Lower lobe of right lung (tissue), 2 donors: ENCODE data around the gene RAP1A. TPM values are rescaled to one million over a fixed set of nuclear protein-coding genes. Genes with fewer than 3 reads are reported as not detected.

ENCODE experiments used
- ATAC-seq, 2 donors: fragments of 200-7000 bp; cut with Tn5 transposase; one replicate each; pipeline ENCODE4 v1.9.1; 2020 to 2022; ENCODE audit warnings: mild to moderate bottlenecking in 2 of 2, moderate library complexity in 2 of 2
- DNase-seq: peaks from one replicate; pipeline ENCODE4 v3.0.0-alpha.2; 2020
- H3K27ac ChIP-seq: fragments of 200-600 bp; one replicate; pipeline ENCODE4 v1.8.0; 2022
- H3K27me3 ChIP-seq: fragments of 200-600 bp; one replicate; pipeline ENCODE4 v1.8.0; 2022; ENCODE audit warnings: low read depth
- H3K36me3 ChIP-seq: fragments of 200-600 bp; one replicate; pipeline ENCODE4 v1.8.0; 2022; ENCODE audit warnings: mild to moderate bottlenecking
- H3K4me1 ChIP-seq: fragments of 200-600 bp; one replicate; pipeline ENCODE4 v1.8.0; 2022
- H3K4me3 ChIP-seq: fragments of 200-600 bp; one replicate; pipeline ENCODE4 v1.8.0; 2022; ENCODE audit warnings: mild to moderate bottlenecking
- H3K9me3 ChIP-seq: fragments of 200-600 bp; one replicate; pipeline ENCODE4 v1.8.0; 2022
- intact Hi-C: fragments of 100-400 bp; cut with DNase I; formaldehyde crosslinking; loops from one replicate; pipeline ENCODE4 v1.11.0; 2022
- total RNA-seq: library from RNA; stranded (reverse); fragmentation: NEBNext Ultra II Directional; extraction: Animal tissue kit (Norgen Biotek cat#: 25700); gene quantifications from one replicate; pipeline ENCODE4 v1.2.1, GENCODE V29; 2021
- TF ChIP-seq, protein P1 (sequence below): fragments of 200-600 bp; IDR thresholded peaks from one replicate; pipeline ENCODE4 v1.8.0; 2022; ENCODE audit warnings: antibody characterized with exemption, mild to moderate bottlenecking
- donor health status: DM: no; HTN: yes; CAD: no; lungs with severe emphysema.

Gene RAP1A
- total RNA-seq, 1 donor from 2014 or later = 134 TPM

DNA sequence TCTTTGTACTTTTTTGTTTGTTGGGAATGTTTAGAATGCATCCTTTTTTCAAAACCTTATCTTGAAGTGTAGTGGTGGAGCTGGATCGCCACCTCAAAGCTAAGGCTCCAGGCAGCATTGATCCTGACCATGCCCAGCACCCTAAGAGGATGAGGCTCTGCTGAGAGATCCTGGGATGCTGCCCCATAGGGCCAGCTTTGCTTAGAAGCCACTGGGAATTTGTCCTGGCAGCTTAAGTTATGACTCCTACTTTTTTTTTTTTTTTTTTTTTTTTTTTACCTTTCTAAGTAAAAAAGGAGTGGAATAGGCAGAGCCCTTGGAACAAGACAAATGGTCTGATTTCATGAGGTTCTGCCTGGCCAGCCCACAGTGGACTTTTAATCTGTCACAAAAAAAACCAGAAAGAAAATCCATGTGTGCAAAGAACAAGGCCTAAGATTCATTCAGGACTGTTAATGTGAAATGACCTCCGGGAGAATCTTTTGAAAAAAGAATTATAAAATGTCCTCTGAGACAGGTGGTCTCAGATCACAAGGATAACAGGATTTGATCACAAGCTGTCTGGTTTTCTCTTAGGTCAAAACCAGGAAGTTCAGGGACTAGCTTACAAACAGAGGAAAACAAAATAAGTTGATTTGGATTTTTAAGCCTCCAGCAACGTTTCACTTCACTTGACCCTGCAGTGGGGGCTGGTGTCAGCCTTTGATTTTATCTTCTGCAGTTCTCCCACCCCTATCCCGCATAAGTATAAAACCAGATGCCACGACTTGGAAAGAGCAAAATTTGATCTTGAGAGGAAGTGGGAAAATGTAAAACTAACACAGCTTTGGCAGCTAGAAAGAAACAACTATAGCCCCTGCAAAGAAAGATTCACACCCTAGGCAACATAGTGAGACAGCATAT is 25.9 kb upstream of the RAP1A start:
- no peak for ATAC-seq
- peaks cover 63% of the 10 kb centered on the region for H3K4me1 ChIP-seq
- H3K27me3 ChIP-seq = no peaks in the 10 kb centered on the region
- no peak for DNase-seq
- H3K36me3 ChIP-seq = no peaks in the 10 kb centered on the region
- intact Hi-C loops = no loop called here
- H3K27ac ChIP-seq = peak overlapping the region; percentile 75
- no peaks in the 10 kb centered on the region for H3K9me3 ChIP-seq
- TF ChIP-seq, protein P1, sequence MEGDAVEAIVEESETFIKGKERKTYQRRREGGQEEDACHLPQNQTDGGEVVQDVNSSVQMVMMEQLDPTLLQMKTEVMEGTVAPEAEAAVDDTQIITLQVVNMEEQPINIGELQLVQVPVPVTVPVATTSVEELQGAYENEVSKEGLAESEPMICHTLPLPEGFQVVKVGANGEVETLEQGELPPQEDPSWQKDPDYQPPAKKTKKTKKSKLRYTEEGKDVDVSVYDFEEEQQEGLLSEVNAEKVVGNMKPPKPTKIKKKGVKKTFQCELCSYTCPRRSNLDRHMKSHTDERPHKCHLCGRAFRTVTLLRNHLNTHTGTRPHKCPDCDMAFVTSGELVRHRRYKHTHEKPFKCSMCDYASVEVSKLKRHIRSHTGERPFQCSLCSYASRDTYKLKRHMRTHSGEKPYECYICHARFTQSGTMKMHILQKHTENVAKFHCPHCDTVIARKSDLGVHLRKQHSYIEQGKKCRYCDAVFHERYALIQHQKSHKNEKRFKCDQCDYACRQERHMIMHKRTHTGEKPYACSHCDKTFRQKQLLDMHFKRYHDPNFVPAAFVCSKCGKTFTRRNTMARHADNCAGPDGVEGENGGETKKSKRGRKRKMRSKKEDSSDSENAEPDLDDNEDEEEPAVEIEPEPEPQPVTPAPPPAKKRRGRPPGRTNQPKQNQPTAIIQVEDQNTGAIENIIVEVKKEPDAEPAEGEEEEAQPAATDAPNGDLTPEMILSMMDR = no peak
- no peak overlapping the region for H3K4me3 ChIP-seq

DNA sequence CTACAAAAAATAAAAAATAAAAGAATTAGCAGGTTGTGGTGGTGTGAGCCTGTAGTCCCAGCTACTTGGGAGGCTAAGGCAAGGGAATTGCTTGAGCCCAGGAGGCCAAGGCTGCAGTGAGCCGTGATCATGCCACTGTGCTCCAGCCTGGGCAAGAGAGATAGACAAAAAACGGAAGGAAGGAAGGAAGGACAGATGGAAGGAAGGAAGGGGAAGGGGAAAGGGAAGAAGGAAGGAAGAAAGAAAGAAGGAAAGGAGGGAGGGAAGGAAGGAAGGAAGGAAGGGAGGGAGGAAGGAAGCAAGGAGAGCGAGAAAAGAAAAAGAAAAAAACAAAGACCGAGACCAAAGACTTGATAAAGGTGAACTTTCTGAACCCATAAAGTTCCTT is 25.3 kb upstream of the RAP1A start:
- no peaks in the 10 kb centered on the region for H3K36me3 ChIP-seq
- intact Hi-C loops = no loop called here
- peaks cover 67% of the 10 kb centered on the region for H3K4me1 ChIP-seq
- TF ChIP-seq, protein P1 = no peak
- DNase-seq = no peak
- no peaks in the 10 kb centered on the region for H3K9me3 ChIP-seq
- no peaks in the 10 kb centered on the region for H3K27me3 ChIP-seq
- no peak for ATAC-seq
- peak overlapping the region; percentile 75 for H3K27ac ChIP-seq
- no peak overlapping the region for H3K4me3 ChIP-seq

DNA sequence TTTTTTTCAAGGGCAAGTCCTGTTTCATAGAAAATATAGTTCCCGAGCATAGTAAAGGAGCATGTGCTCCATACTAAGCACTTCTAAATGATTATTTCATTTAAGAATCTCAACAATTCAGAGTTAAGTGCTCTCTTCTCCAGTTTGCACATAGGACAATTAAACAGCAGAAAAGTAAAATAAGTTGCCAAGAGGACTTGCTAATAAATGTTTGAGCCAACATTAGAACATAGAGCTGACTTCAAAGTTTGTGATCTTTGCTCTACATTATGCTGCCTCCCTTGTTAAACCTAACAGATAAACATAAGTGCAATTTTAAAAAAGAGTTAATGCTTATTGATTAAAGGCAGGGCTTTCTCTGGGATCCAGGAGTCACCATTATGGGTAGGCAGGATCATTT is 23.8 kb upstream of the RAP1A start:
- H3K27ac ChIP-seq = peak overlapping the region; percentile 26
- TF ChIP-seq, protein P1 = no peak
- peaks cover 67% of the 10 kb centered on the region for H3K4me1 ChIP-seq

DNA sequence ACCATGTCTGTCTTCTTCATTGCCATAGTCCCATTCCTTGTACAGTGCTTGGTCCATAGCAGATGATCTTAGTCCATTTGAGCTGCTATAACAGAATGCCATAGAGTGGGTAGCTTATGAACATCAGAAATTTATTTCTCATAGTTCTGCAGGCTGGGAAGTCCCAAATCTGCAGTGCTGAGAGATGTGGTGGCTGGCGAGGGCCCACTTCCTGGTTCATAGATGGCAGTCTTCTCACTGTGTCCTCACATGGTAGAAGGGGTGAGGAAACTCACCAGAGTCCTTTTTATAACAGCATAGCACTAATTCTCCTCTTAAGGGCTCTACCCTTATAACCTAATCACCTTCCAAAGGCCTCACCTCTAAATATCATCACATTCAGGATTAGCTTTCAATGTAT is 23.1 kb upstream of the RAP1A start:
- no peak for DNase-seq
- Histone ChIP-seq H3K27me3 (no peaks in the 10 kb centered on the region), H3K36me3 (no peaks in the 10 kb centered on the region), H3K4me1 (peaks cover 67% of the 10 kb centered on the region), H3K4me3 (no peak overlapping the region), H3K9me3 (no peaks in the 10 kb centered on the region), H3K27ac (peak overlapping the region; percentile 26)
- ATAC-seq = no peak
- intact Hi-C loops = no loop called here
- TF ChIP-seq, protein P1 = no peak

More for the DNA sequence above, 23.8 kb upstream of the RAP1A start:
- no peaks in the 10 kb centered on the region for H3K36me3 ChIP-seq
- no peaks in the 10 kb centered on the region for H3K27me3 ChIP-seq
- H3K9me3 ChIP-seq = no peaks in the 10 kb centered on the region
- intact Hi-C loops = no loop called here
- ATAC-seq = no peak
- no peak overlapping the region for H3K4me3 ChIP-seq
- DNase-seq = no peak

DNA sequence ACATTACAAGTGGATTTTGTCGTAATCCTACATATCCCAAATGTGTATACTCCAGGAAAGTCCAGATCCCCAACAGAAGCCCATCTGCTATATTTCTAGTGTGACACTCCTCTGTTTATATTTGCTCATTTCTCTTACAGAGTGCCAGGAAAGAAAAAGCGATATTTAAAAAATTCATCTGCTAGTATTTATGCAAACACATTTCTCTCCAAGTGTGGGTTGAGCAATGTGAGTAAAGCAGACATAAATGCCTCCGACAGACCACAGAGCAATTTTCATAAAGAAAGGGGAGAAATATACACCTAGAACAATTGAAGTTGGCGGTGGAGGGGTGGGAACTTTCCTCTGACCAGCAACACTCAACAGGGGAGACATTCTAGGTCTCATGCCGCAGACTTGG is 22.2 kb upstream of the RAP1A start:
- ATAC-seq = no peak
- intact Hi-C loops = no loop called here
- TF ChIP-seq, protein P1 = no peak
- Histone ChIP-seq H3K4me1 (peaks cover 64% of the 10 kb centered on the region), H3K27me3 (no peaks in the 10 kb centered on the region), H3K4me3 (no peak overlapping the region), H3K36me3 (no peaks in the 10 kb centered on the region), H3K27ac (peak overlapping the region; percentile 46), H3K9me3 (no peaks in the 10 kb centered on the region)
- DNase-seq = no peak
